Stimulated activated CD4-positive, alpha-beta T cell treated with anti-CD3 and anti-CD28 coated beads, Interleukin-4, amount 100 ng/mL, for 1 hour (primary cell): ENCODE results near the gene RCBTB2.

Experiments used
- DNase-seq: peaks from one replicate; pipeline ENCODE4 v3.0.0-alpha.2; 2020

RCBTB2 gene

DNA sequence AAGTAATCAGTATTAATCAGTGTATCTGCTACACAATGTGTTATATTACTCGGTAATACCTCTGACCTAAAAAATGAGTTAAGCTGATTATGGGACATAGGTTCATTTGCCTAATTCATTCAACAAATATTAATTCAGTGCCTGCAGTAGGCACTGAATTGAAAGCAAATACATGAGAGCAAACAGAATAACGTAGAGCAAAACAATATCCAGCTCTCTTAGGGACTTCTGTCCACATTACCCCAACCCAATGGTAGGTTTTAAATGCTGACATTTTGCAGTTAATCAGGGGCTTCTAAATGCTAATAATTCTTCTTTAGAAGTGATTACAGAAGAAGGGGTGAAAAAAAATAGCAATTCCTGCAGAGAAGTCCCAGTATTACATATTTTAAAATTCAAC is 4.9 kb downstream of the RCBTB2 start:
- DNase-seq, result no peak

DNA sequence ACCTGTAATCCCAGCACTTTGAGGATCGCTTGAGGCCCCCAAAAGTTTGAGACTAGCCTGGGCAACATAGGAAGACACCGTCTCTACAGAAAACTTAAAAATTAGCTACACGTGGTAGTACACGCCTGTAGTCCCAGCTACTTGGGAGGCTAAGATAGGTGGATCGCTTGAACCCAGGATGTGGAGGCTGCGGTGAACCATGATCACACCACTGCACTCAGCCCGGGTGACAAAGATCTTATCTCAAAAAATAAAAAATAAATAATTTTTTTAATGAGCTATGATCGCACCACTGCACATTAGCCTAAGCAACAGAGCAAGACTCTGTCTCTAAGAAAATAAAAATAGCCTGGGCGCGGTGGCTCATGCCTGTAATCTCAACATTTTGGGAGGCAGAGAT is 6.6 kb downstream of the RCBTB2 start:
- no peak for DNase-seq

DNA sequence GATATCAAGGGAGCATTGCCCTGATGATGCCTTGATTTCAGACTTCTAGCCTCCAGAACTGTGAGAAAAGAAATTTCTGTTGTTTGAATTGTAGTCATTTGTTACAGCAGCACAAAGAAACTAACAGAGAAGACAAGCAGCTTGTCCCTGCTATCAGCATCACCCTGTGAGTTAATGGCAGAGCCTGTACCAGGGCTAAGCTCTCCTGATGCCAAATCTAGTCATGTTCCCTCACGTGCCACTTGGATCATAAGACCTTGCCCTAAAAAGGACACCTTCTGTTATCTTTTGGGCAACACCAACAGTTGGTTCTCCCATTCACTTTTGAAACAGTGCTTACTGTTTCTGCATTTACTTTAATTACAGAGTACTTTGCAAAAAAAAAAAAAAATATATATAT is 14.8 kb downstream of the RCBTB2 start:
- no peak for DNase-seq

DNA sequence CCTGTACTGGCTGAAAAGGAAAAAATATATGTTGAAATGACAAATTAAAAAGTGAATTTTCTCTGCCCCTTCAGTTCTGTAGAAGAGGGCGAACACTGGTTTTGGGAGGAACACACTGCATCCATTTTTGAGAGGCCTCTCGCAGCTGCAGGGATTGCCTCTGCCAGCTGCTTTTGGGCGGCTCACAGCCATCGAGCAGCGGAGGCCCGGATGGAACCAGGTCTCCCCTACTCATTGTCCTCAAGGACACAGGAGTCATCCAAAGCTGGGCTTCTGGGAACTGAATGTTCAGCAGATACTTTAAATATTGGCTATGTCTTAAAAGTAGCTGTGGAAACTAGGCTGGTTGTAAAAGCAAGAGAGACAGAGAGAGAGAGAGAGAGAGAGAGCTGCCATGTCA is 17.1 kb downstream of the RCBTB2 start:
- DNase-seq, result no peak

DNA sequence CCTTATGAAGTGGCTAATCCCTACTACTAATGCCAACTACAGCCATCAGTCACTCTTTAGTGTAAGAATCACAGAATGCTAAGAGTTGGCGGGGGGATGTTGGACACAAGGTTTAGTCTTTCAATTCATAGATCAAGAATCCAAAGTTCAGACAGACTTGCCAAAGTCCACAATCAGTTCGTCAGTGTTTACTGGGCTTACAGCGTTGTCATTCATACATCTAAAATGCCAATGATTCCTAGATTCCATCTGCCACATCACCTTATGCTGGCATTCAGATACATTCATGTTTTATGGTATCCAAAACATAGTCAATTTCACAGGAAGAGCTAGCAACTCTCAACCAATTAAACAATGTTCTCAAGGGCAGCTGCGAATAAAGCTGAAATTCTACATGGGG is 18.1 kb downstream of the RCBTB2 start:
- DNase-seq, result no peak

DNA sequence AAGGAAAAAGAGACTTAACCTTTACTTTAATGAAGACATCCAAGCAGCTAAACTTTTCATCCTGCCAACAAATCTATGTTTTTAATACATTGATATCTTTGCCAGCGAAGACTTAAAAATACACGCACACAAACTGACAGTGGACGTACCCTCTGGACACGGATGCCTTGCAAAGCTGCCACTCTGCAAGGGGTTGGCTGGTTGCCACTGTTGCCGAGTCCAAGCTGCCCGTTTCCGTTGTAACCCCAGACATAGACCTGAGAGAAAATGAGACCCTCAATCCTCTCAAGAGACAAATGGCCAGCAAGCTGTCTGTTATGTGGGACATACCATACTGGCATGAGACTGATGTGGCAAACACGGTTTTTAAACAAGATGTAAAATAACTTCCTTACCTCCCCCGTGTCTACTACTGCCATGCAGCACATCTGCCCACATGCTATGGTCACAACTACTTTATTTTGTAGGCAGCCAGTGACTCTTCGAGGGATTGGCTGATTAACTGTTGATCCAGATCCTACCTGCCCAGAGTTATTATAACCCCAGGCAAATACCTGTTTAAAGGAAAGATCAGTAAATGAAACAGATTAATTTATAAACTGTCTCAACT is 21.2 kb downstream of the RCBTB2 start:
- DNase-seq, result no peak

DNA sequence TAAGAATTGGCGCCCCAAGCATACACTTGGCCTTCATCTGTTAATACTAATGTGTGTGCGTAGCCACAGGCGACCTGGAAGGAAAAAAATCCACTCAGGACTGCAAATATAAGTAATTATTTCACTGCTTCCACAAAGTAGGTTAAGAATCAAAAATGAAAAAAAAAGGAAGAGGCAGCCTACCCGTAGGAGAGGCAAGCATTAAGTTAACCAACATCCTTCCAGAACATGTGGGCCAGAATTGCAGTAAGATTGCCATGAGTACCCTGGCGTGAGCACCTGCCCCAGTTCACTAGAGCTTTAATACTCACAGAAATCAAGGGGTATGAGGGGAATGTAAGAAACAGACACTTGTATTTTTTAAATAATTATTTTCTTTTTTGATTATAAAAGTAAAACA is 22.2 kb downstream of the RCBTB2 start:
- DNase-seq, result no peak

DNA sequence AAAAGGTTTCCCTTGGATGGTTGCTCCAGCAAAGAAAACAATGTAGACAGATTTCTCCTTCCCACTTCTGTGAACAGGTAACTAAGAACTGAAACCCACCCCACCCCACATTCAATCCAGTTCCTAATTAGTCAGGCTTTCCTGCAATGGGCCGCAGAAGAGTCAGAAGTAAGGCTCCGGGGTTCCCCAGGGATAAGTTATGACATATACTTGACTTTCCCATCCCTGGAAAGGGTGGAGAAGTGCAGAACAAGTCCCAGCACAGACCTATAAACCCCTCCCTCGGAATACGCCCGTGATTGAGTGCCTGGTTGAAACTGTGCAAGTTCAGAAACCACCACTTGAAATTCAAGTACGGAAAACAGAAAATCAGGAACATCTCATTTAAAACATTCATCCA is 24.9 kb downstream of the RCBTB2 start:
- DNase-seq, result no peak

DNA sequence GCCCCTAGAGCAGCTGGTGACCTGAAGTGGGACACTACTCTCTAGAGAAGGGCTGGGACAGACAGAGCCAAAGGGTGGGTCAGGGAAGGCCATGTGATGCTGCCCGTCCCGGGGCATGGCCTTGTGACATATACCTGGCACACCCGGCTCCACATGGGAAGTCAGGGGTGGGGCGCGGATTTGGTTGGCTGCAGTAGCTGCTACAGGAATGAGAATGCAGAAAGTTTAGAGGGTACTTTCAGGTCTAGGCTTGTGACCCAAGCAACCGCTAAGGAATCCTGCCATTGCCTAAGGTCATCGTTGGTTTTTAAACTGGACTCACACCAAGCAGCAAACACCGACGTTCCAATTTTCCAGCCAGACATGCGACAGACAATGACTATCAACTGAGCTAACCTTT is 25.9 kb downstream of the RCBTB2 start:
- no peak for DNase-seq

DNA sequence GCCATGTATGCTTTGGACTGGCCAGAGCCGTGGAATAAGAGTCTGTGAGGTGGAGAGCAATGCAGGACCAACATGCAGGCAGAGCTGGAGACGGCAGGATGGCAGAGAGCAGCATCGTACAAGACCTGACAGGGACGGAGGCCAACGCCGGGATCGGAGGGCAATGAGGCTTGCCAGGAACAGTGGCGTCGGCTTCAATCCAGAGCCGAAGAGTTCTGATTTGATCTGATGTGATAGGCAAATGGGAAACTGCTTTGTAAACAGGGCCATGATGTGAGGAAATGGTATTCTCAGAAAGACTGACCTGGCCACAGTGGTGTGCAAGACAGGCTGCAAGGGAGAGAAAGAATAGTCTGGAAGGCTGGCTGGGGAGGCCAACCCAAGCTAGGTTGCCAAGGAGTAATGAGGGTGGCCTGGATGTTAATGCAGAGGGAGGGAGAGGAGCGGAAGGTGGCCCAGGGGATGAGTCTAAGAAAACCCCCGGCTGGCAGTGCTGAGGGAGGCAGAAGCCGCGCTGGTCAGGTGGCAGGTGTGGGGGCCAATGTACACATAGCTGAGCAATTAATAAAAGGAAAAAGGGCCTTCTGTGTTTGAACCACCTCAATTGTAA is 26.7 kb downstream of the RCBTB2 start:
- no peak for DNase-seq

DNA sequence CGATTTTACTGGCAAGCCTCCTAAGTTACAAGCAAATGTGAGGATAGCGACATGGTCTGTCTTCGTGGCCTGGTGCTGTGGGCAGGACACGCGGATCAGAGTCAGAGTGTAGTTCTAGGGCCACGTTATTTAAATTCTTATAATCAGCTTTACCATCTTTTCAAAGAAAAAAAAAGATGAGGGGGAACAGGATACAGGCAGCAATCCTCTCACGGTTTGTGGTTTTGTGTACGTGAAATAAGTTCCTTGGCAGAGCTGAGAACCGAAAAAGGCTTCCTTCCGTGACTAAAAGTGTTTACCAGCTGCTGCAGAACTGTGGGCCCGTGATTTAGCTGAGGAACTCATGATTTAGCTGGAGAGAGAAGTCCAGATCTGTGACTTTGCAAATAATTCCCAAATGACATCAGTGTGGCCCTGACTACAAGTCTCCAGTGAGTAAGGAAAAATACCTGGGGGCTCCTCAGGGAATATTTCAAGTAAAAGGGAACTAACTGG is 27.2 kb downstream of the RCBTB2 start:
- no peak for DNase-seq

DNA sequence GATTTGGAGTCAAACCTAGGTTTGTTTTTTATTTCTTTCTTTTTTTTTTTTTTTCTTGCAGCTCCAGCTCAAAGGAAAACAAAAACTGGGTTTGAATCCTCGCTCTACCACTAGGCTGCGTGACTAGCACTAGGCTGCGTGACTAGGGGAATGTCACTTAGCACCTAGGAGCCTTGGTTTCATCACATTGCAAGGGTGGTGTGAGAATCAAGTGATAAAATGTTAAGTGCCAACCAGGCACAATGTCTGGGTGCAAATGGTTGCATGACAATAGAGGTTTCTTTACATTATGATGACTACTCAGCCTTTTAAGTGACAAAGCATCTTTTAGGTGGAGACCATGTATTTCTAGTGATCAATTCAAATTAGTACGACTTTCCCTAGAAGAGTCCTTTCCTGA is 27.9 kb downstream of the RCBTB2 start:
- DNase-seq, result no peak

DNA sequence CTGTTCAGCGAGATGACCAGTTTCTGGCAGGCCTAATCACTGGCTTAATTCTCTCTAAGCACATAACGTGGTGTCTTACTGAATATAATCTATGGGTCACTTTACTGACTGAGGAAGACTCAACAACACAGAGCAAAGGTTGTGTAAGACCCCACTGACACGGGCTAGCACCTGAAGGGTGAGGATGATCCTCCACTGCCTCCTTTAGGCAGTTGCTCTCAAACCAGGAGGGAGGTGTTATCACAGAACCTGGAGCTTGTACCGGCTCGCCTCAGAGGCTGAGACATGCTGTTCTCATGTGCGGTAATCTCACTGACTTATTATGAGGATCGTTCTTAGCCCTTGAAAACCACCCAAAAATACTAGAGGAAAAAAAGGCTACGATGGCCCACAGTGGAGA is 28.3 kb downstream of the RCBTB2 start:
- DNase-seq, result no peak

DNA sequence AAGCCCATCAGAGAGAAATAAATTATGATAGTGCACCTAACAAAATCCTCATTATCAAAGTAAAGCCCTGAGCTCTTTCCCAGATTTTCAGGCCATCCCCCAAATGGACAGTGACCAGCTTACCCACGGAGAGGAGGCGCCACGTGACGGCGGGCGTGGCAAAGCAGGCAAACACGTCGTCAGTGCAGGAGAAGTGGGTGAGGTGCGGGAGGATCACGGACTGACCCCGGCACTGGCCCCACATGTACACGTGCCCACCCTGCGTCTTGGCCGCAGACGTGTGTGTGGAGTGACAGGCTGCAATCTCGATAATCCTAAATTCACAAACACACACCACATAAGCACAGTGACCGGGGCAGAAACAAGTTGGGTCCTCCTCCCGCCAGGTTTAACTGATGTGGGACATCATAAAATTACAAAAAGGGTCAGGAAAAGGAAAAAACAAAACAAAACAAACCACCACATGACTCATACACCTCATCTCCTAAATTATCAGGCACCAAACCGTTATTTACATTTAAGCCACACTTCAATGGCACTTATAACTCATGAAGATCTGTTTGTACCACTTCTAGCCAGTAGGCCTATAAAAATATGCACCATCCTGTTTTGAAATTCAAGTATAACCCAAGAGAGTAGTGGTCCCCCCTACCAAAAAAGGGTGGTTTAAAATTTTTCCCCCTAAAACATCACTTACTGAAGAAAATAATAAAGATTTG is 30.1 kb downstream of the RCBTB2 start:
- no peak for DNase-seq

DNA sequence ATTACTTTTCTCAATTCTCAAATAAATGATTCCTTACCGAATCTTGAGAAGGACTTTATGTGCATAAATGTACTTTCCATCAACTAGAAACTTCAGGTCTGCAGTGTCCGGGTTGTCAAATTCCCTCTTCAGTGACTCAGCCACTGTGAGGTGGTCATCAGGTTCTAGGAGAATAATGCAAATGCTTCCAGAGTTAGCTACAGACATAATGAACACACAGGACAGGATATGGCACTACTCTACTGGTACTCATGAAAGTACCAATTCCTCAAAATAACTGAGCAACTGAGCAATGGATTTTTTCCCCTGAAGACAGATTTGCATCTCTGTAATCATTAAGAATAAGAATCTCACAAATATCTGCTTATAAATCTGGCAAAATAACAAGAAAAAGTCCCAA is 31.2 kb downstream of the RCBTB2 start:
- DNase-seq, result no peak

DNA sequence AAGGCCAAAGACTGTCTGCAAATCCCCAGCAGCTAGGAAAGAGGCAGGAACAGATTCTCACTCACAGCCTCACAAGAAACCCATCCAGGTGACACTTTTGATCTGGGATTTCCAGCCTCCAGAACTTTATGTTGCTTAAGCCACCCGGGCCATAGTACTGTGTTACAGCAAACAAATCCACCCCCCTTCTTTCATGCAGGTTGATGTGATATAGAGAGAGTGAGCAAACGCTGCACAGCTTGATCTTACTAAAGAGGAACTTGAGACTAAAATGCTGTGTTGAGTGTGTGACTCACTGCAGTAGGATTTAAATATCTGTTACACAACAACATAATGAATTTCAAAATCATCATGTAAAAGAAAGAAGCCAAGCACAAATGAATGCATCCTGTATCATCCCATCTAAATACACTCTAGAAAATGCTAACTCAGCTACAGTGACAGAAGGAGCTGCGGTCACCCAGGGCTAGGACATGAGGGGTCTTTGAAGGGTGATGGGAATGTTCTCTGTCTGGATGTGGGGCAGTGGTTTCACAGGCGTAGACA is 32.2 kb downstream of the RCBTB2 start:
- DNase-seq, result no peak

DNA sequence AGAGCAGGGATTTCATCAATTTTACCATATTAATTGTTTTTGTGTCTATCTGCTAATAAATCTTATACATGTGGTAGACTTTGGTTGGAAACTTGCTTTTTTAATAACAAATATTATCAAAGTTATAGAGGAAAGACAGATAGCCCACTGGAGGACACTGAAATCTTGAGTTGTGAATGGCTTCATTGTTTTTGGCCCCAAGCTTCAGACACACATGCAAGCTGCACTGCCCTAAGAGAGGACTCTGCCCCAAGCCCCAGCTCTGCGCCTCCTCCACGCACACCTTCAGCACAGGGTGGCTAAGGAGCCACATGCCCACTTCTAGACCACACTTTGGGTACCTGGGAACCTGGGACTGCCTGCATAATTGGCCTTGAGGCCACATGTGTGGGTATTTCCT is 35.2 kb downstream of the RCBTB2 start:
- DNase-seq, result no peak

DNA sequence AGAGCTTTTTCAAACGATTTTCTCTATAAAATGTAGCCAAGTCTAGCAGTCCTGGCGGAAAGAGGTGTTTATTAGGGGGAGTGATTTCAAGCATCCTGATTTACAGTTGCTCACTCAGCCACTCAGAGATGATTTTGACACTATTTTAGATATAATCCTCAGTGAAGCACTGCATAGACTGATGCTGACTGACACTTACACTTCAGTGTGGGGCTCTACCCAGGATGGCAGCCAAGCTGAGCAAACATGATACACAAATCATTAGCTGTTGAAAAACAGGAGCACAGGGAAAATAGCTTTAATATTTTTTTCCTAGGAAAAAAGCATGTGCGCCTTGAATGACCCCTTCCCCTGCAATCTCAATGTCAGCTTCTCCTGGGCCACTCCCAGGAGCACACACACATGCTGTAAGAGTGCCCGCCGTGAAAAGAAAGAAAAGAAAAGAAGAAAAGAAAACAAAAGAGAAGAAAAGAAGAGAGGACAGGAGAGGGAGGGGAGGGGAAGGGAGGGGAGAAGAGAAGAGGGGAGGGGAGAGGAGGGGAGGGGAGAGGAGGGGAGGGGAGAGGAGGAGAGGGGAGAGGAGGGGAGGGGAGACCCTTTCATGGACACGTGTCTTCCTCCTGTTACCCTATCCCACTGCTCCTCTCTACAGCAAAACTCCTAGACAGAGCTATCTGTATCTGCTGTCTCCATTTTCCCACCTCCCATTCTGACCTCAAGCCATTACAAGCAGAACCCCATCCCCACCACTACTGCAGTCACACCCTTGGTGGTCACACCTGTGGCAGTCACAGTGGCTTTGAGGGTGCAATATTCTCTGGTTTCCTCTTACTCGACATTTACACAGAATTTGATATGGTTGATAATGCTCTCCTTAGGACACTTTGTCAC is 36.4 kb downstream of the RCBTB2 start:
- no peak for DNase-seq

DNA sequence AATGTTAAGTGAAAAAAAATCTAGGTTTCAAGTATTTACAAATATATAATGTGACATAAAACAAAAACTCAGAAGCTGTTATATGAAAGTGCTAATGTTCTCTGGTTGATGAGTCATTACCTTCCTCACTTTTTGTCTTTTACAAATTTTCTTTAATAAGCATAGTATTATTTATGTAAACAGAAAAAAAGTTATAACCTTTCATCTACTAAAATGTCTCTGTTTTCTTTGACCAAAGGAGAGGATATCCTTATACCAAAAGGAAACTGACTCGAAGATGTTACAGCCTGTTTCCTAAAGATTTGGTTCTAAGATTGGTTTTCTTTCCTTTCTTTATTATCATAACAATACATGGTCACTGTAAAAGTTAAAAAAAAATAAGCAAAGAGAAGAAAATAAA is 38.0 kb downstream of the RCBTB2 start:
- no peak for DNase-seq

DNA sequence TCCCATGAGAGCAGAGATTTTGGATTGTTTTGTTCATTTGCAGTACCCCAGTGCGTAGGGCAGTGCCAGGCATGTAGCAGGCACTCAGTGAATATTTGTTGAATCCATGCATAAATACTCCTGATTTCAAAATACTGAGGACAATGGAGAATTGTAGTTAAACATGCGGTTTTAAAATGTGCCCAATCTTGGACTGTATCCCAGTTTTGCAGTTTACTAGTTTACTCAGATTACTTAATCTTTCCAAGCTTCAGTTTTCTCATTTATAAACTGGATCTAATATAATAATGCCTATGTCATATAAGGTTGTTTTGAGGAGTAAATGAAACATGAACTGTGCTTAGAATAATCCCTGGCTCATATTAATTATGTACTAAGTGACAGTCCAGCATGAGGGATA is 39.0 kb downstream of the RCBTB2 start:
- no peak for DNase-seq

DNA sequence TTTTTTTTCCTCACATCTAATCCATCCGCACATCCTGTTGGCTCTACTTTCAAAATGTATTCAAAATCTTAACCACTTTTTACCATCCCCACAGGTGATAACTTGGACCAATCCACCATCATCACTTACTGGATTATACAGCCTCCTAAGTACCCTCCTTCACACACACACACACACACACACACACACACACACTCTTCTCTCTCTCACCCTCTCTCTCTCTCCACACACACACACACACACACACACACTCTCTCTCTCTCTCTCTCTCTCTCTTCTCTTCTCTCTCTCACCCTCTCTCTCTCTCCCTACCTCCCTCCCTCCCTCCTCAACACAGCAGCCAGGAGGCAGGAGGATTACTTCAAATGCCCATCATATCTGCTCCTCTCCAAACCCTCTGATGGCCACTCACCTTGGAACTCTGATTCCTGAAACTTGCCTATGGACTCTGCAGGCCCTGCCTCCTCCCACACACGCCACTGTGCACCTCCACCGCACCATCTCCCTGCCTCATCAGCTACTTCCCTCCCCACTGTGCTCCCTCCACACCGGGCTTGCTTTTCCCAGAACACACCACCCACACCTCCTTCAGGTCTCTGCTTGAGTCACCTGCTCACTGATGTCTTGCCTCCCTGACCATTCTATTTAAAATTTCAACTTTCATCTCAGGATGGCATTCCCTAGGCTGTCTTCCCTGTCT is 39.7 kb downstream of the RCBTB2 start:
- no peak for DNase-seq

DNA sequence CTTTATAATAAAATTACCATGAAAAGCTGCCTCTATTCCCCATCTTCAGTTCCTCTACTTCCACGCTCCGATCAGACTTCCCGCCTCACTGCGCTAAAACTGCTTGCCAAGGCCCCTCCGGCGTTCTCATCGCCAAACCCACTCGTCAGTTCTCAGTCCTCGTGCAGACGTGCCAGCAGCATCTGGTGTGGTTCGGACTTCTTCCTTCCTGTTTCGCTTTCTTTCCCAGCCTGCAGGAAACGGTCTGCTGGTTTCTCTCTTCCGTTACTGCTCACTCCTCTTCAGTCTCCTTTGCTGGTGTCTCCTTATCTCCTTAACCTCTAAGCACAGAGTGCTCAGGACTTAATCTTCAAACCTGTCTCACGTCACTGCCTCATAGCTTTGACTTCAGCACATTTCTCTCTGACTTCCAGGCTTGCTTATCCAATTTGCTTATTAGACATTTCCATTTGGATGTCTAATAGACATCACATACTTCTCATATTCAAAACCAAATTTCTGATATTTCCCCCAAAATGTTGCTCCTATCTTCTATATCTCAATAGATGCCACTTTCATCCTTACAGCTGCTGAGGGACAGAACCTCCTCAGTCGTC is 40.3 kb downstream of the RCBTB2 start:
- peak; percentile 50 for DNase-seq
